PC-3 (cell line): ENCODE results near the gene ELAVL3.

Source experiments
- CTCF ChIP-seq: fragments of 300-600 bp; sonication (generic); conservative IDR thresholded peaks from 2 replicates; pipeline ENCODE4 v1.5.1; 2017; ENCODE audit warnings: antibody characterized with exemption, low read depth, mild to moderate bottlenecking, low read length
- EZH2 ChIP-seq: fragments of 300-600 bp; sonication (generic); IDR thresholded peaks from one replicate; pipeline ENCODE4 v1.6.1; 2017; ENCODE audit warnings: antibody characterized with exemption, mild to moderate bottlenecking, low read length; ENCODE audit not compliant: unreplicated experiment
- EZH2phosphoT487 ChIP-seq: fragments of 300-600 bp; sonication (generic); IDR thresholded peaks from 2 replicates; pipeline ENCODE4 v1.6.1; 2018; ENCODE audit warnings: mild to moderate bottlenecking, antibody characterized with exemption, low read length, borderline replicate concordance

- TF ChIP-seq EZH2 (no peak), CTCF (no peak), EZH2phosphoT487 (no peak)
Observed at GRCh38 chr19:11420429-11421370, 60.1 kb downstream of the ELAVL3 start.
